ENCODE results near the gene AQP2.

The AQP2 gene

GRCh38 chr12:49924628-49925246 lies 25.8 kb upstream of the AQP2 start:
- TF ChIP-seq GATA2 (IDR thresholded peaks at IDR 0.05; ENCODE audit: low read depth, low read length) (no peak), GATA3 (IDR thresholded peaks at IDR 0.05; ENCODE audit: low read depth, low read length) (no peak)

GRCh38 chr12:49925433-49926204 lies 24.9 kb upstream of the AQP2 start:
- TF ChIP-seq GATA3 (IDR thresholded peaks at IDR 0.05; ENCODE audit: low read depth, low read length) = no peak
- TF ChIP-seq GATA2 (IDR thresholded peaks at IDR 0.05; ENCODE audit: low read depth, low read length) = no peak

GRCh38 chr12:49928471-49928870 lies 22.1 kb upstream of the AQP2 start:
- TF ChIP-seq GATA2 (IDR thresholded peaks at IDR 0.05; ENCODE audit: low read depth, low read length) = no peak
- no peak for TF ChIP-seq GATA3 (IDR thresholded peaks at IDR 0.05; ENCODE audit: low read depth, low read length)

- TF ChIP-seq GATA2 (IDR thresholded peaks at IDR 0.05; ENCODE audit: low read depth, low read length) (no peak), GATA3 (IDR thresholded peaks at IDR 0.05; ENCODE audit: low read depth, low read length) (no peak)
Measured at GRCh38 chr12:49929581-49929980, 21.0 kb upstream of the AQP2 start.

- TF ChIP-seq GATA3 (IDR thresholded peaks at IDR 0.05; ENCODE audit: low read depth, low read length) (no peak), GATA2 (IDR thresholded peaks at IDR 0.05; ENCODE audit: low read depth, low read length) (no peak)
Measured at GRCh38 chr12:49930515-49931288, 19.8 kb upstream of the AQP2 start.

DNA sequence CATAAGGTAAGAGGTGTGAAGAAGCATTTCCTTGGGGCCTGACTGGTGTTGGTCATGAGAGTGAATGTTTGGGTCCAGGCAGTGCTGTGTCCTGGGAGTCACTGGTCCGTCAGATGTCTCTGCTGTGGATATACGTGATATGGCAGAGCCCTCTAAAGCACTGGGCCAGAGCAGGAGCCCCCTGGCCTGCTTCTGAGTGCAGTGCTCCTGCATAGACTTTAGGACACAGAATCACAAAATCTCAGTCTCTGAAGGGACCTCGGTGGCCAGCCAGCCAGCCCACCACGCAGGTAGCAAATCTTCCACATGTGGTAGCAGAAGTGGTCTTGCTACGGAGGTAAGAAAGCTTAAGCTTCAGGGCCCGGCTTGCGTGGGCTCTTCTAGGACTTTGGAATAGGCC lies 18.5 kb upstream of the AQP2 start:
- TF ChIP-seq GATA3 (IDR thresholded peaks at IDR 0.05; ENCODE audit: low read depth, low read length) (no peak), GATA2 (IDR thresholded peaks at IDR 0.05; ENCODE audit: low read depth, low read length) (no peak)

DNA sequence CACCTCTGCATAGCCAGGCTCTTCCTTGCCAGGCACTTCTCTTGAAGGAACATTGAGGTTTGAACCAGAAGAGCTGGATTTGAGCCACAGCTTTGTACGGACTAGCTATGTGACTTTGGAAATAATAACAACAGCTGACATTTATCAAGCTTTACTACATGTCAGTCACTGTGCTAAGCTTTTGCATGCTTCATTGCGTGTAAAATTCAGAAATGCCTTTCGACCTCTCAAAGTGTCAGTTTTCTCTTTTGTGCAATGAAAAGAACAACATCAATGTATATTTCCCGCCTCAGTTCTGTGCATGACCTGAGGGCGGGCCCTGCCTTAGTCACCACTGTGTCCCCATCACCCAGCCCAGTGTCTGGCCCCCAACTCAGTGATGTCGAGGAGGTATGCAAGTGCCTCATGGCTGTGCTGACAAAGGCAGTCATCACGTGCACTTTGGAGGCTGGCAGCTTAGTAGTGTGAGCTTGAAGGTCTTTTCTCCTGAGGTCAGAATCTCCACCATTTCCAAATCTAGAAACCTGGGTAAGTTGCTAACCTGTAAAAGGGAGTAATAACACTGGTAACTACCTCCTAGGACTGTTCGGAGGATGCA lies 17.9 kb upstream of the AQP2 start:
- no peak for TF ChIP-seq GATA3 (IDR thresholded peaks at IDR 0.05; ENCODE audit: low read depth, low read length)
- no peak for TF ChIP-seq GATA2 (IDR thresholded peaks at IDR 0.05; ENCODE audit: low read depth, low read length)

GRCh38 chr12:49933796-49934195 lies 16.7 kb upstream of the AQP2 start:
- TF ChIP-seq GATA2 (IDR thresholded peaks at IDR 0.05; ENCODE audit: low read depth, low read length) (no peak), GATA3 (IDR thresholded peaks at IDR 0.05; ENCODE audit: low read depth, low read length) (no peak)

GRCh38 chr12:49934505-49934904 lies 16.0 kb upstream of the AQP2 start:
- TF ChIP-seq GATA3 (IDR thresholded peaks at IDR 0.05; ENCODE audit: low read depth, low read length) (no peak), GATA2 (IDR thresholded peaks at IDR 0.05; ENCODE audit: low read depth, low read length) (no peak)

- TF ChIP-seq GATA2 (IDR thresholded peaks at IDR 0.05; ENCODE audit: low read depth, low read length) (no peak), GATA3 (IDR thresholded peaks at IDR 0.05; ENCODE audit: low read depth, low read length) (no peak)
Measured at GRCh38 chr12:49936925-49937324, 13.6 kb upstream of the AQP2 start.

- TF ChIP-seq GATA3 (IDR thresholded peaks at IDR 0.05; ENCODE audit: low read depth, low read length) = no peak
- no peak for TF ChIP-seq GATA2 (IDR thresholded peaks at IDR 0.05; ENCODE audit: low read depth, low read length)
Measured at GRCh38 chr12:49937639-49938300, 12.8 kb upstream of the AQP2 start.

- no peak for TF ChIP-seq GATA3 (IDR thresholded peaks at IDR 0.05; ENCODE audit: low read depth, low read length)
- no peak for TF ChIP-seq GATA2 (IDR thresholded peaks at IDR 0.05; ENCODE audit: low read depth, low read length)
Measured at GRCh38 chr12:49939307-49939706, 11.2 kb upstream of the AQP2 start.

DNA sequence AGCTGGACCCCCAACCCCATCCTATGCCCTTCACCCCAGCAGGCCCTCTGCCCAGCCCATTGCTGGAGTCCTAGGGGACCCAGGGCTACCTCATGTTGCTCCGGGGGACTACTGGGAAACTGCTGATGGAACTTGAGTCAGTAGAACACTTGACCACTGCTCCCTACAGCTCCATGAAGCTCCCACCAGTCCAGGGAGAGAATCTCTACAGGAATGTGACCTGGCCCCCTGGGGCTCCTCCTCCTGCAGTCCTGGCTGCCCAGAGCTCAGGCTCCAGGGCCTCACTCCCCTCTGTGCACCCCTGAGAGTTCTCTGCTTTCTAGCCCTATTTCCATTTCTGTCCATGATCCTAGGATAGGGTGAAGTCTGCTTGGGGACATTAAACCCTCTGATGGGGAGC lies 10.8 kb upstream of the AQP2 start:
- TF ChIP-seq GATA2 (IDR thresholded peaks at IDR 0.05; ENCODE audit: low read depth, low read length) = no peak
- no peak for TF ChIP-seq GATA3 (IDR thresholded peaks at IDR 0.05; ENCODE audit: low read depth, low read length)
